ENCODE data around the gene DNASE1L2.
"Not testable (repeated sequence)": the region's sequence is repeated elsewhere in the genome, so short reads cannot be mapped to it uniquely, and the experiment has no call there.

The DNASE1L2 gene

DNA sequence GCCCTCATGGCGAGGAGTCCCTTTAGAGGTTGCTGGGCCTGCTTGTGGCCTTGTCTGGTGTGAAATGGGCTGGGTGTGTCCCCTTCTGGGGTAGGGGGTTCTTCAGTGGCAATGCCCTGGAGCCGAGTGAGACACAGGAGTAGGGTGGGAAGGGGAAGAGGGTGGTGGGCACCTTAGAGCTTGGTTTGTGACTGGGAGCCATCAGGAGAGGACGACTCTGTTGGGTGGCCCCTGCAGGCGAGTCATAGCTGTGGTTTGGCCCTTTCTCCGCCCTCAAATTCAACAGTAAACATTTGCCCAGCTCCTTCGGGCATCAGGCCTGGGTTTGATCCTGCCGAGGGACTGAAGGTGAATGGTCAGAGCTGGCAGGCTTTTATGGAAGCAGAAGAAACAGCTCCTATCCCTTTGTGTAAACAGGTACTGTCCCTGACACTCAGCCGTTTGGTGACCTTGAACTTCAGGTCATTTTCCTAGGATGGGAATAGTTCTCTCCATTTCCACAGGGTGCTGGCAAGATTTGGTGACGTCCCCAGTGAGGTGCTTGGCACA lies 9.9 kb upstream of the DNASE1L2 start:
- no peak for DNase-seq

DNA sequence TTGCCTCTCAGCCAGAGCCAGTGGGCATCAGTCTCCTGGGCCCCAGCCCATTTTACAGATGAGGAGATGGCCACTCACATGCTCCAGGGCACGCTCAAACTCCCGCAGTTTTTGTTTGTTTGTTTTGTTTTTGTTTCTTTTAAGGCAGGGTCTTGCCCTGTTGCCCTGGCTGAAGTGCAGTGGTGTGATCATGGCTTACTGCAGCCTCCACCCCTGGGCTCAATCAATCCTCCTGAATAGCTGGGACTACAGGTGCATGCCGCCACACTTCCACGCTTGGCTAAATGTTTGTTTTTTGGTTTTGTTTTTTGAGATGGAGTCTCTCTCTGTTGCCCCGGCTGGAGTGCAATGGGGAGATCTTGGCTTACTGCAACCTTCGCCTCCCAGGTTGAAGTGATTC lies 9.3 kb upstream of the DNASE1L2 start:
- no peak for DNase-seq

DNA sequence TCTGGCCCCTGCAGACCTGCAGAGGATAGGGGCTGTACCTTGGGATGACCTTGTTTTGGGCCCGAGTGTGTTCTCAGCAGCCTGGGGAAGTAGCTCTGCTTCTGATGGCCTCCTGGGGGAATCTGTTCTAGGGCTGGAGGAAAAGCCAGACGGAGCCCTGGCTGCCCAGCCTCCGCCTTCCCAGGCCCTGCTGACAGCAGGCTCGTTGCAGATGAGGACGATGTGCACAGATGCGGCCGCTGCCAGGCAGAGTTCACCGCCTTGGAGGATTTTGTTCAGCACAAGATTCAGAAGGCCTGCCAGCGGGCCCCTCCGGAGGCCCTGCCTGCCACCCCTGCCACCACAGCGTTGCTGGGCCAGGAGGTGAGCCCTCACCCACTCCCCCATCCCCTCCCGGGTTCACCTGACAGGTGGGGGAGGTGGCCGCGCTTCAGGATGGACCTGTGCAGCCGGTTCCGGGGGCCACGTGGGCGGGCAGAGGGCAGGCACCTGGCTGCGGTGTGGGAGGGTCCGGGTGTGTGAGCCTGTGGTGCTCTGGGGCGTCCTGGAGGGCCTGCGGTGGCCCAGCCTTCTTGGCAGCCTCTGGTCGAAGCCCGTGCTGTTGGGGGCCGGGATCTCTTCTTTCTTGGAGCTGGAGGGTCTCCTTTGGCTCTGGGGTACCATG lies 8.0 kb upstream of the DNASE1L2 start:
- DNase-seq: no peak

DNA sequence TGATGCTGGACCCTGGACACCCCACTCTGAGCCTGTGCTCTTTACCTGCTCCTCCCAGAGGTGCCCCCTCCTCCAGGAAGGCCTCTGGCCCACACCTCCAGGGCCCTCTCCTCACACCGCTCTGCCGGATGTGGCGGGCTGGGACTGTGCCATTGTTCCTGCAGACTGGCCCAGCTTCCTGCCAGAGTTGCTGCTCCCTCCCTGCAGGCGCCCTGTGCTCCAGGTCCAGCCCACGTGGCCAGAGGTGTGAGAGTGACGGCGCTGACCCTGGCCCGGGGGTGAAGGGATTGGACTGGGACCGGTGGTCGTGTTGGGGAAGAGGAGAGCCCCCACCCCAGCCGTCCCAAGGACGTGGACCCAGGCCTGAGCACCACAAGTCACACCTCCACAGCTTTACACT lies 7.2 kb upstream of the DNASE1L2 start:
- no peak for DNase-seq

DNA sequence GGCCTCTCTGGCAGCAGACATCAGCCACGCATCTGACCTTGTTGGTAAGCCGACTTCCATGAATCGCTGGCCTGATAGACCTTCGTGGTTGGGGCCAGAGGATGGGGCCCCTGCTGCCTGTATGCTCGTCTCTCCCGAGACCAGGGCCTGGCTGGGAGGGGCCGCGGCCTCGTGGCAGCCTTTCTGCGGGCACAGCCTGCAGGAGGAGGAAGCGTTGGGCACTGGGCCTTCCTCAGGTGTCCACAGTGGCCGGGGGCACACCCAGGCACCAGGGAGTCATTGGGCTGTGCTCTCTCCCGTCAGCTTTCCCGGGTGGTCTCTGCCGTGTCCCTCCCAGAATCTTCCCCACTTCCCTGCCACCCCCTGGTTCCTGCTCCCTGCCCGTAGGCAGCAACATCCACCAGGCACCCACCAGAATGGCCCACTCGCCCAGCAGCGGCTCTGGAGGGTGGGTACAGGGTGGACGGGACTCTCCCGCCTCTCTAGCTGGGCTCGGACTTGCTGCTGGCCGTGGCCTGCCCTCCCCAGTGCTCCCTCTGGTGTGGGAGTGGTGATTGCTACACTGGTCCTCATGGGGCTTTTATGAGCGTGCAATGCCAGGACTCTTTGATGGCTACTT lies 6.5 kb upstream of the DNASE1L2 start:
- no peak for DNase-seq

DNA sequence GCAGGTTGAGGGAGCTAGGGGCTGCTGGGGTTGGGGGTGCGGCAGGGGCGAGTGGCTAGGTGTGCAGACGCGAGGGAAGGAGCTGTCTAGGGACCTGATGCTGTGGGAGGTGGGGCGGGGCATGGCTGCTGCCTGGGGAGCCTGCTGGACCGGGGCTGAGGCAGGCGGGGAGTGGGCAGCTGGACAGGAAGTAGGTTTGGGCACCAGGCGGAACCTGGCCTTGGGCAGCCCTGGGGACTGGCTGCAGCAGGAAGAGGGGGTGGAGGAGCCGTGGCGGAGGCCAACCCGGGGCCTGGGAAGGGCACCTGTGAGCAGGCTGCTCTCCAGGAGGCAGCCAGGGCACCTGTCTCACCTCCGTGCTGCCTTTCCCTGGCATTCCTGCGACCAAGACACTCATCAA lies 5.9 kb upstream of the DNASE1L2 start:
- DNase-seq: no peak

DNA sequence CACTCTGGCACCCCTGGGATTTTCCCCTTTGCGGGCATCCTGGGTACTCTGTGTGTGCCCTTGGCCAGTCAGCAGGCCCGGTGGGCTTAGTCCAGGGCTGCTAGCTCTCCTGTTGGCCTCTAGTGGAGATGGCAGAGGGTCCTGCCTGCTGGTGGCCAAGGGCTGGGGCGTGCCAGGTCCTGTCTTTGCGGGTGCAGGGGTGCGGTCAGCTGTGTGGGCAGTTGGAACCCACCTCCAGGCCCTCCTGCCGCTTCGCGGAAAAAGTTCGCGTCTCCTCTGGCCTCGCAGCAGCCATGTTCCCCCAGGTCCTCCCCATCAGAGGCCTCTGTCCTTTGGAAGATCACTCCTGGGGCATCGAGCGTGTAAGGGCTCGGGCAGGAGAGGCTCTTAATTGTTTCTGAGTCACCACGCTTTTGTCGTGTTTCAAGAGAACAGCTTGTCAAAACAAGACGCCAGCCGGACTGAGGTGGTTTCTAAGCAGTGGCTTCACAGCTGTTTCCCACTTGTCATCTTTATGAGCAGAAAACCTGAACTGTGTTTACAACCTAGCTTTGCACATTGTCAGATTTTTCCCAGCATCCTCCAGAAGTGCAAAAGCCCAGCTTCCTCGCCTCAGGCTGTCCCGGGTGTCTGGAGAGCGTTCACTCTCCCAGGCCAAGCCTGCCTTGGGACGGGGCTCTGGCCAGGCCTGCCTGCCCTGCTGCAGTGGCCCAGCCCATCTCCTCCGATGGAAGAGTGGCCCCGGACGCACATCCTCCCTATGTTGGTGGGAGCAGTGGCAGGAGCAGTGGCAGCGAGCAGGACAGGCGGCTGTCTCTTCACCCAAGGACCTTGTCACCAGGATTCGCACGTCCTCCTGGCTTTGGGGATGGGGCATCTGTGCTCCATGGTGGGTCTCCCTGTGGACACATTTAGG lies 5.0 kb upstream of the DNASE1L2 start:
- no peak for DNase-seq

DNA sequence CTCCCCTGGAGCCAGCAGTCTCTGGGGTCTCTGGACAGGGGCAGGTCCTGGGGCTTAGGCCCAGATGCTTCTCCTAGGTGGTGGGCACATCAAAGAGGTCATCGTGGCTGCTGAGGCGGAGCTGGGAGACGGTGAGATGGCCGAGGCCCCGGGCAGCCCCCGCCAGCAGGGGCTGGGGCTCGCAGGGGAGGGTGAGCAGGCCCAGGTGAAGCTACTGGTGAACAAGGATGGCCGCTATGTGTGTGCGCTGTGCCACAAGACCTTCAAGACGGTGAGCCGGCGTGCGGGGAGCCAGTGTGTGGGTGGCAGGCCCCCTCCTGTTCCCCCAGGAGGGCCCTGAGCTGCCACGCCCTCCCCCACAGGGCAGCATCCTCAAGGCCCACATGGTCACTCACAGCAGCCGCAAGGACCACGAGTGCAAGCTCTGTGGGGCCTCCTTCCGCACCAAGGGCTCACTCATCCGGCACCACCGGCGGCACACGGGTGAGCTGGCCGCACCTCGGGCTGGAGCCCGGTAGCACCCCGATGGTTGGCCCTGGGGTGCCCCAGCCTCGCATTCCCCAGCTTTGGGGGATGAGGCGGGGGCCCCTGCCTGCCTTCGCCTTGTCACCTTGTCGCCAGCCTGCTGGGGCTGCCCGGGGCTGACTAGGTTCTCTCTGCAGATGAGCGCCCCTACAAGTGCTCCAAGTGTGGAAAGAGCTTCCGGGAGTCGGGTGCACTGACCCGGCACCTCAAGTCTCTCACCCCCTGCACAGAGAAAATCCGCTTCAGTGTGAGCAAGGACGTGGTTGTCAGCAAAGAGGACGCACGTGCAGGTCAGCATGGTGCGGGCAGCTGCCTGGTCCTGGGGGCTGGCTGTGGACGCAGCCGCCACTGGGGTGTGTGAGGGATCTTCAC lies 3.9 kb upstream of the DNASE1L2 start:
- no peak for DNase-seq

DNA sequence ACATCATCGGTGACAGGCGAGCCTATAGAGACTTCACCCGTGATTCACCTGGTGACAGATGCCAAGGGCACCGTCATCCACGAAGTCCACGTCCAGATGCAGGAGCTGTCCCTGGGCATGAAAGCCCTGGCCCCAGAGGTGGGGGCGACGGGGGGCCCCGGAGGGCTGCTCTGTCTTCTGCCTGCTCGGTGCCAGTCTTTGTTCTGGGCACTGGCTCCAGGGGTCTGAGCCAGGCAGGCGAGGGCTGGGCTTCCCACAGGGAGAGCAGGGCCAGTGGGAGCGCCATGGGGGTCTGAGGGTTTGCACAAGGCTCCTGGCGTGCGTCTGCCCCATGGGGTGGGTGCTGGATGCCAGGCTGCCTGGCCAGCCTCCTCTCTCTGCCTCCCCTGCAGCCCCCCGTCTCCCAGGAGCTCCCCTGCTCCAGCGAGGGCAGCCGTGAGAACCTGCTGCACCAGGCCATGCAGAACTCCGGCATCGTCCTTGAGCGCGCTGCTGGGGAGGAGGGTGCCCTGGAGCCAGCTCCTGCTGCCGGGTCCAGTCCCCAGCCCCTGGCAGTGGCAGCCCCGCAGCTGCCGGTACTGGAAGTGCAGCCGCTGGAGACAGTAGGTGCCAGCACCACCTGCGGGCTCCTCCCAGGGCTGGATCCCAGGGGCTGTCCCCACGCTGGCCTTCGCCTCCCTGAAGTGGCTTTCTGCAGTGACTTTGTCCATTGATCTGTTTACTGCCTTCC lies 3.0 kb upstream of the DNASE1L2 start:
- DNase-seq: no peak

DNA sequence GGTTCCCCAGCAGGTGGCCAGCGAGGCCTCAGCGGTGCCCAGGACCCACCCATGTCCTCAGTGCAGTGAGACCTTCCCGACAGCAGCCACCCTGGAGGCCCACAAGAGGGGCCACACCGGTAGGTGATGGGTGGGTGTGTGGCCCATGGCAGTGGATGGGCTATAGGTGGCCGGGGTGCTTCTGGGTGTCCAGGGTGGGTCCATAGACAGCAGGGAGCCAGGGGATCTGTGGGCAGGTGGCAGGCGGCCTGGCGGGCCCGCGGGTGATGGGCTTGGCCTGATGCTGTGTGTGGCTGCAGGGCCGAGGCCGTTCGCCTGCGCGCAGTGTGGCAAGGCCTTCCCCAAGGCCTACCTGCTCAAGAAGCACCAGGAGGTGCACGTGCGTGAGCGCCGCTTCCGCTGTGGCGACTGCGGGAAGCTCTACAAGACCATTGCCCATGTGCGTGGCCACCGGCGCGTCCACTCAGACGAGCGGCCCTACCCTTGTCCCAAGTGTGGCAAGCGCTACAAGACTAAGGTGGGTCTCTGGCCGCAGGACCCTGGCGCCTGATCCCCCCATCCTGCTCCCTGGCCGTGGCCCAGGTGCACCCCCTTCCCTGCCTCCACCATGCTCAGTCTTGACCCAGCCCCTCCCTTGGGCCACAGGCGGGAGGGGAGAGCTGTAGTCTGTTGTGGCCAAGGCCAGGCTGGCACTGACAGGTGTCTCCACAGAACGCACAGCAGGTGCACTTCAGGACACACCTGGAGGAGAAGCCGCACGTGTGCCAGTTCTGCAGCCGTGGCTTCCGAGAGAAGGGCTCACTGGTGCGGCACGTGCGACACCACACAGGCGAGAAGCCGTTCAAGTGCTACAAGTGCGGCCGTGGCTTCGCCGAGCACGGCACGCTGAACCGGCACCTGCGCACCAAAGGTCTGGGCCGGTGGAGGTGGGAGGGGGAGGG lies 2.1 kb upstream of the DNASE1L2 start:
- DNase-seq: no peak

DNA sequence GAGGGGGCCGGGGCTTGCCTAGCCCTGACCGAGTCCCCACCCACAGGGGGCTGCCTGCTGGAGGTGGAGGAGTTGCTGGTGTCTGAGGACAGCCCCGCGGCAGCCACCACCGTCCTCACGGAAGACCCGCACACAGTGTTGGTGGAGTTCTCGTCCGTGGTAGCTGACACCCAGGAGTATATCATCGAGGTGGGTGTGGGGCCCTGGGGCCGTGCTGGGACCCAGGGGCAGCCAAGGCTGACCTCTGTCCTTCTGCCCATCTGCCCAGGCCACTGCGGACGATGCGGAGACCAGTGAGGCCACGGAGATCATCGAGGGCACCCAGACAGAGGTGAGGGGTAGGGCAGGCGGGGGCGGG lies 1.5 kb upstream of the DNASE1L2 start:
- DNase-seq: no peak

DNA sequence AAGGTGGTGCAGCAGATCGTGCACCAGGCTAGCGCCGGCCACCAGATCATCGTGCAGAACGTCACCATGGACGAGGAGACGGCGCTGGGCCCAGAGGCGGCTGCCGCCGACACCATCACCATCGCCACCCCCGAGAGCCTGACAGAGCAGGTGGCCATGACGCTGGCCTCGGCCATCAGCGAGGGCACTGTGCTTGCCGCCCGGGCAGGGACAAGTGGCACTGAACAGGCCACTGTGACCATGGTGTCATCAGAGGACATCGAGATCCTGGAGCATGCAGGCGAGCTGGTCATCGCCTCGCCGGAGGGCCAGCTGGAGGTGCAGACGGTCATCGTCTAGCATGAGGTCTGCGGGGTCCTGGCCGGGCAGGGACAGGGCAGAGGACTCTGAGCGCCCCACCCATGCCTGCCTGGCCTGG lies 1.0 kb upstream of the DNASE1L2 start:
- no peak for DNase-seq

DNA sequence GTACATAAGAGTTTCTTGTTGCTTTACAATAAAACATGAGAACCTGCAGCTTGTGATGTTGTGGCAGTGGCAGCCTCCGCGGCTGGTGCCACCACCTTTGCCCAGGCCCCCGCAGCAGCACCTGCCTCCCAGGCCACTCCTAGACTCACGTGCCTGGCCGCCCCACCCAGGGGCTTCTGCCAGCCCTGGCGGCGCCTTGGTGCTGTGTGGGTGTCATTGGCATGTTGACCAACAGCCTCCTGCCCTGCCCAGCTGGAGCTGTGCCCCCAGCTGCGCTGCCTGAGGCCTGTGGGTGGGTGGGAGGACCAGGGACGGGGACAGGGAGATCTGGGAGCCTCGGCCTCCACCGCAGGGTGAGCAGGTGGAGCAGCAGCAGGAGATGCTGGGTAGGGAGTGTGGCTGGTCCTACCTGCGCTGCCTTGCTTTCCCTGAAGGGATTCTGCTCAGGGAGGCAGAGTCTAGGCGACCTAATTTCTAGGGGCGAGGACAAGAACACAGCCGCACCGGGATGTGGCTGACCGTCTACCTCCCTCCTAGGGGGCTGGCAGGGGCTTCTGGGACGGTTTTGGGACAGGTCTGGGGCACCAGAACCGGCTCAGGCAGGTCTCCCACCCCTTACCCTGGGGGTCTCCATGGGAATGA lies 428 bp upstream of the DNASE1L2 start:
- no peak for DNase-seq

DNA sequence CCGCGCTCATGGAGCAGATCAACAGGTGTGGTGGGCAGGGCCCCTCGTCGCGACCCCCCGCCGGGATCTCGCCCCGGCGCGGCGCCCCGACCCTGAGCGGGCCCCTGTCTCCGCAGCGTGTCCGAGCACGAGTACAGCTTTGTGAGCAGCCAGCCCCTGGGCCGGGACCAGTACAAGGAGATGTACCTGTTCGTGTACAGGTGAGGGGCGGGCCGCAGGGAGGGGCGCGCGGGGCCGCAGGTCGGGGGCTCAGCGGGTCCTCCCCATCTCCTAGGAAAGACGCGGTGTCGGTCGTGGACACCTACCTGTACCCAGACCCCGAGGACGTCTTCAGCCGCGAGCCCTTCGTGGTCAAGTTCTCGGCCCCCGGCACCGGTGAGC lies 848 bp downstream of the DNASE1L2 start:
- DNase-seq: no peak

DNA sequence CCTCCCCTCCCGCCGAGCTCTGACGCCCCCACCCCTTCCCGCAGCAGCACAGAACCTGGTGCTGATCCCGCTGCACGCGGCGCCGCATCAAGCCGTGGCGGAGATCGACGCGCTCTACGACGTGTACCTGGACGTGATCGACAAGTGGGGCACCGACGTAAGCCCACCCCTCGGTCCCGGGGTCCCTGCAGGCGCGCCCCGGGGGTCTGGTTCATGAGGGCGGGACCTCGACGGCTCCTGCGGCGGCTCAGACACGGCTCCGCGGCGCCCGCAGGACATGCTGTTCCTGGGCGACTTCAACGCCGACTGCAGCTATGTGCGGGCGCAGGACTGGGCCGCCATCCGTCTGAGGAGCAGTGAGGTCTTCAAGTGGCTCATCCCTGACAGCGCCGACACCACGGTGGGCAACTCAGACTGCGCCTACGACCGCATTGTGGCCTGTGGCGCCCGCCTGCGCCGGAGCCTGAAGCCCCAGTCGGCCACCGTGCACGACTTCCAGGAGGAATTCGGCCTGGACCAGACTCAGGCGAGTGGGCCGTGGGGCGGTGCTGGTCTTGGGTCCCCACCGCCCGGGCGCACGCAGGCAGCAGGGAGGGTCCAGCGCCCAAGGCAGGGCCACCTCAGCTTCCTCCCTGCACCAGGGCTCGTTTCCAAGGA lies 1.4 kb downstream of the DNASE1L2 start:
- DNase-seq: no peak

DNA sequence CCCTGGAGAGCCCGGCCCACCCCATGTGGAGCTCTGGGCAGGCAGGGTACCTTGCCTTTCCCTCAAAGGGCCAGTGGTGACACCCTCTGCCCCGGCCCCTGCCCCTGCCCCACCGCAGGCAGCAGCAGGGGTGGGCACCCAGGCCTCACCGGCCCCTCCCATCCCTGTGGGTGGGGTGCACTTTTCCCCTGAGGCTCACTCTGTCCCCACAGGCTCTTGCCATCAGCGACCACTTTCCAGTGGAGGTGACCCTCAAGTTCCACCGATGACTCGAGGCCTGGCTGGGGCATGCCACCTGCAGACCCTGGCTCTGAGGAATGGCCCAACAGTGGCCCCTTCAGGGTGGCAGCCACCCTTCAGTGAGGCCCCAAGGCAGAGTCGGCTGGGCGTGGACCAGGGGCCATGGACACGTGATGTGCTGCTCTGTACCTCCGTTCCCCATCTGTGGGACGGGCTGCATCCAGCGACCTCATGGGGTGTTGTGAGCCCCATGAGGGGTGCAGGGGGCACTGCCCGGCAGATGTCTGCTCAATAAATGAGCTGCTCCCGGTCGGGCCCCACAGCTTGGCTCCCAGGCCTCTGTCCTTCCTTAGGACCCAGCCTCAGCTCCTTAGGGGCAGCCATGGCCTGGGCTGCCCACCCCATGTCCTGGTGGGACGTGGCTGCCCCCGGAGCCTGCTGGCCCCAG lies 2.0 kb downstream of the DNASE1L2 start:
- no peak for DNase-seq

DNA sequence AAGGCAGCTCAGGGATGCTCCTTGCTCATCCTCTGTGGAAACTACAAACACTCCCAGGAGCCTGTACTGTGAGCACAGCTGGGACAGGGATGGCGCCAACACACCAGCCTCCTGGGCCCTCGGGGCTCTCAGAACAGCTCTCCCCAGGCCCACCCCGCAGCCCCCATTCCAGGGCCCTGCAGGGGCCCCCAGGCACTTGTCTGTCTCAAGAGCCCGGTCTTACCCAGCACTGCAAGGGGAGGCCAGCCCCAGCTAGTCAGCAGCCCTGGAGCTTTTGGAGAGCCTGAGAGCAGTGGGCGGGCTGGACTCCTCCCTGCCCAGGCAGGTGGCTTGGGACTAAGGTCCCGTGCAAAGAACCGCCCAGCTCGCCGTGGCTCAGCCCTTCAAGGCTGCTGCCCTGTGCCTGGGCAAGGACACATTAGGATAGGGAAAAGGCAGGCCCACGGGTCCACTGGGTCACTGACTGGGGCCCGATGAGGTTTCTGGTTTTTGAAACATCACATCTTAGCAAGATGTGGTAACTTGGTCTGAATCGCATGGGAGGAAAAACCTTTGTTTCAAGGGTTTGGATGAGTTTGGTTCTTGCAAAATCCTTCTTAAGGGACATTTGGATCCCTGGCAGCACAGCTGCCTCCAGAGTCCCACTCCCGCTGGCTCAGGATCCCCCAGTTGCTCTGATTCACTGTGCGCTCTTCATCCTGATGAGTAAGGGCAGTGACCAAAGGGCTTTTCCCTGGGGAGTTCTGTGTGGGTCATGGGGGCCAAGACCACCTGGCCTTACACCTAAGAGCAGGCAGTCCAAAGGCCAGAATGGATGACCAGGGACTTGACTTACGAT lies 2.8 kb downstream of the DNASE1L2 start:
- no peak for DNase-seq

DNA sequence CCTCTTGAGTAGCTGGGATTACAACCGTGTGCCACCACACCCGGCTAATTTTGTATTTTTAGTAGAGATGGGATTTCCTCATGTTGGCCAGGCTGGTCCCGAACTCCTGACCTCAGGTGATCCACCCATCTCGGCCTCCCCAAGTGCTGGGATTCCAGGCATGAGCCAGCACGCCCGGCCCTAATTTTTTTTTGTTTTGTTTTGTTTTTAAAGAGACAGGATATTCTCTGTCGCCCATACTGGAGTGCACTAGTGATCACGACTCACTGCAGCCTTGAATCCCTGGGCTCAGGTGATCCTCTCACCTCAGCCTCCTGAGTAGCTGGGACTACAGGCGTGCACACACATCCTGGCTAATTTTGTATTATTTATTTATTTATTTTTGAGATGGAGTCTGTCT lies 4.1 kb downstream of the DNASE1L2 start:
- not testable (repeated sequence) for DNase-seq
